Measurements from ENCODE around the gene ZBTB25. TPM values are rescaled to one million over a fixed set of nuclear protein-coding genes. Genes with fewer than 3 reads are reported as not detected.

ZBTB25 gene
- 17.8 TPM for total RNA-seq
- 4.3 TPM for polyA plus RNA-seq (ENCODE audit: insufficient read depth, low read depth, low replicate concordance)
- long read RNA-seq, donor 1, full-length matches to known transcripts: 1 of 1 reads
- long read RNA-seq, donor 1, partial matches to known transcripts: 0 of 1 reads
- long read RNA-seq, donor 1, other reads (novel, unspliced or antisense): 0 of 1 reads
- long read RNA-seq, donor 2: 0 reads
- long read RNA-seq, donor 3, full-length matches to known transcripts: 1 of 7 reads
- long read RNA-seq, donor 3, partial matches to known transcripts: 6 of 7 reads
- long read RNA-seq, donor 3, other reads (novel, unspliced or antisense): 0 of 7 reads
- long read RNA-seq, donor 4: 0 reads
- long read RNA-seq, donor 5: 0 reads
- long read RNA-seq, donor 6: 0 reads
- long read RNA-seq, donor 7, partial matches to known transcripts: 0 of 3 reads
- long read RNA-seq, donor 7, other reads (novel, unspliced or antisense): 3 of 3 reads
- long read RNA-seq, donor 8: 0 reads
- long read RNA-seq, donor 9: 0 reads
- long read RNA-seq, donor 10: 0 reads

GRCh38 chr14:64503434-64504309 is at the start of gene ZBTB25:
TSS of gene ZBTB25 (minus strand) at chr14:64503838. CDS start at chr14:64490533, 13,305 bp downstream.
- peaks cover 2 to 21% (median 13%) of the 10 kb centered on the region in 3 donors for H3K4me1 ChIP-seq (ENCODE audit: control insufficient read depth in 2 of 3, insufficient read depth in 2 of 3, low read depth in 1 of 3, low read length in 3 of 3)
- peak; percentile 93 to 98 (median 96) for DNase-seq
- intact Hi-C loops (cut with DNase I): no loop called here
- no peaks in the 10 kb centered on the region for H3K36me3 ChIP-seq (ENCODE audit: control insufficient read depth in 2 of 3, insufficient read depth in 3 of 3, low read length in 3 of 3)
- no peaks in the 10 kb centered on the region for H3K27me3 ChIP-seq (ENCODE audit: control insufficient read depth, insufficient read depth, low read length)
- peak within 1 kb of the TSS; percentile 83 to 84 (median 84) for H3K4me3 ChIP-seq (ENCODE audit: low read length in 3 of 3)
- H3K9ac ChIP-seq (ENCODE audit: low read length in 3 of 3): peak within 1 kb of the TSS; percentile 44 to 95 (median 94)
- no peaks in the 10 kb centered on the region for H3K9me3 ChIP-seq (ENCODE audit: control insufficient read depth in 2 of 3, insufficient read depth in 1 of 3, low read length in 3 of 3)
- no peak for FAIRE-seq
- peak within 1 kb of the TSS; percentile 98 to 100 for H3K27ac ChIP-seq (ENCODE audit: low read depth in 2 of 2, low read length in 2 of 2)
- no peak for TF ChIP-seq CTCF (IDR thresholded peaks at IDR 0.05; ENCODE audit: borderline replicate concordance, extremely low read depth, insufficient read depth)

- no peak for TF ChIP-seq CTCF (IDR thresholded peaks at IDR 0.05; ENCODE audit: borderline replicate concordance, extremely low read depth, insufficient read depth)
- Histone ChIP-seq H3K4me1 (ENCODE audit: control insufficient read depth in 2 of 3, insufficient read depth in 2 of 3, low read depth in 1 of 3, low read length in 3 of 3) (peaks cover 0 to 4% (median 0%) of the 10 kb centered on the region in 3 donors), H3K36me3 (ENCODE audit: control insufficient read depth in 2 of 3, insufficient read depth in 3 of 3, low read length in 3 of 3) (no peaks in the 10 kb centered on the region), H3K9ac (ENCODE audit: low read length in 3 of 3) (no peak overlapping the region), H3K27me3 (ENCODE audit: control insufficient read depth, insufficient read depth, low read length) (peaks cover 6% of the 10 kb centered on the region), H3K9me3 (ENCODE audit: control insufficient read depth in 2 of 3, insufficient read depth in 1 of 3, low read length in 3 of 3) (no peaks in the 10 kb centered on the region), H3K4me3 (ENCODE audit: low read length in 3 of 3) (peak overlapping the region in 1 of 3 donors; percentile 44), H3K27ac (ENCODE audit: low read depth in 2 of 2, low read length in 2 of 2) (no peak overlapping the region)
- no peak for DNase-seq
- FAIRE-seq: no peak
- intact Hi-C loops (cut with DNase I): no loop called here
Measured at GRCh38 chr14:64550621-64551333, 47.1 kb upstream of the ZBTB25 start.

GRCh38 chr14:64549791-64550620 is 46.4 kb upstream of the ZBTB25 start, which contains the start of gene PPP1R36:
TSS of gene PPP1R36 (plus strand) at chr14:64549961. CDS start at chr14:64549998, 37 bp downstream.
- peaks cover 6% of the 10 kb centered on the region for H3K27me3 ChIP-seq (ENCODE audit: control insufficient read depth, insufficient read depth, low read length)
- intact Hi-C loops (cut with DNase I): no loop called here

More at GRCh38 chr14:64549791-64550620, 46.4 kb upstream of the ZBTB25 start, which contains the start of gene PPP1R36:
- no peaks in the 10 kb centered on the region for H3K36me3 ChIP-seq (ENCODE audit: control insufficient read depth in 2 of 3, insufficient read depth in 3 of 3, low read length in 3 of 3)
- peak; percentile 35 to 82 (median 55) for DNase-seq
- no peak for FAIRE-seq
- peak within 1 kb of the TSS in 1 of 3 donors; percentile 41 for H3K9ac ChIP-seq (ENCODE audit: low read length in 3 of 3)
- TF ChIP-seq CTCF (IDR thresholded peaks at IDR 0.05; ENCODE audit: borderline replicate concordance, extremely low read depth, insufficient read depth): no peak
- H3K4me3 ChIP-seq (ENCODE audit: low read length in 3 of 3): peak within 1 kb of the TSS; percentile 28 to 44 (median 33)
- H3K9me3 ChIP-seq (ENCODE audit: control insufficient read depth in 2 of 3, insufficient read depth in 1 of 3, low read length in 3 of 3): no peaks in the 10 kb centered on the region
- H3K4me1 ChIP-seq (ENCODE audit: control insufficient read depth in 2 of 3, insufficient read depth in 2 of 3, low read depth in 1 of 3, low read length in 3 of 3): peaks cover 0 to 4% (median 0%) of the 10 kb centered on the region in 3 donors
- no peak within 1 kb of the TSS for H3K27ac ChIP-seq (ENCODE audit: low read depth in 2 of 2, low read length in 2 of 2)

Measured in kidney (tissue), 22 donors.